HG03159 (cell line): ENCODE data around the gene CCDC183.

ENCODE experiments used
- ATAC-seq: cut with Tn5 transposase; IDR thresholded peaks from one replicate; pipeline ENCODE4 v1.9.1; 2021; ENCODE audit warnings: mild to moderate bottlenecking, moderate library complexity; ENCODE audit not compliant: unreplicated experiment

Gene CCDC183

DNA sequence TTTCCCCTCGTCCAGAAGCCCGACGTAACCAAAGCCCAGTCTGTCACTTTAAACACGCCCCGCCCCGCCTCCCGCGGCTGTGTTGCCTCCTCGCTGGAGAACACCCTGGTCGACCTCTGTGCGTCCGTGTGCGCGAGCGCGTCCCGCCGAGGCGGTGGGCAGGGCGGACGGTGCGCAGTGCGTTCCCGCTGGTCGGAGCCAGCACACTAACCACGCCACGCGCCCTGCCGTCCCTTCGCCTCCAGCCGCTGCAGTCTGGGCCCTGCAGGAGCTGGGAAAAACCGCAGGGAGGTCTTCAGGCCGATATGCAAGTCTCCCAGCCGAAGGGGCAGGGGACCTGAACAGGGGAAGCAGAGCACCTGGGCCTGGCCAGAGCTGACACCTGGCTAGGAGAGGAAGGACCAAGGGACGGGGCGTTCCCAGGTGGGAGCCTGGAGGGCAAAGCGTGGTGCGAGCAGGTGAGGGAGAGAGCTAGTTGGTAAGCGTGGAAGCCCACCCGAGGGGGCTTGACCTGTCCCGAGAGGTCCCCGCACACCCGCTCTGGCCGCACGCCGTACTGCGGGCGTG, 51.8 kb downstream of the CCDC183 start:
- ATAC-seq = no peak

DNA sequence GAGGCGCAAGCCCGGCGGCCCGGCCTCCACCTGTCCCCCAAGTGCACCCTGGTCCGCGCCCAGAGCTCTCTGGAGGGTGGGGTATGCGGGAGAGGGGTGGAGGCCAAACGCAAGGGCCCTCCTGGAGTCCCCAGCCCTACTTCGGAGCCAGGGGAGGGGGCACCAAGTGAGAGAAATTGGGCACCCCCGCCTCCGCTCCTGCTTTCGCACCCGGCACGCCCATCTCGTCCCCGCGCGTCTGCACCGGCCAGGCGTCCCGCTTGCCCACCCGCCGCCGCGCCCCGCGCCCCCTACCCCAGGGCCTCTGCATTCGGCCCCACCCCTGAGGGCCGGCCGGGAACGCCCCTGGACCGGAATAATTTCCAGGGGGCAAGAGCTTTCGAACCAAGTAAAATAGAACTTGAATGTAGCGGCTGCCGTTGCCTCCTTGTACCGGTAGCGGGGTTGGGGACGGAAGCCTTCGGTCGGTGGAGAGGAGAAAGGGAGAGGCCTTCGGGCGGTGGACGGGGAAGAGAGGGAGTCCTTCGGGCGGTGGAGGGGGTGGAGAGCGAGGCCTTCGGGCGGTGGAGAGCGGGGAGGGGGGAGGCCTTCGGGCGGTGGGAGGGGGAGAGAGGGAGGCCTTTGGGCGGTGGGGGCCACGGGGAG, 52.4 kb downstream of the CCDC183 start:
- ATAC-seq = no peak

GRCh38 chr9:136849038-136849959, 53.2 kb downstream of the CCDC183 start, which contains the start of gene PHPT1:
Gene PHPT1 (plus strand): TSS chr9:136849409. CDS start chr9:136849431, 22 bp downstream.
- ATAC-seq = peak; percentile 83

GRCh38 chr9:136849960-136850865, 54.1 kb downstream of the CCDC183 start:
- no peak for ATAC-seq

GRCh38 chr9:136850866-136851775, 55.0 kb downstream of the CCDC183 start:
- no peak for ATAC-seq

DNA sequence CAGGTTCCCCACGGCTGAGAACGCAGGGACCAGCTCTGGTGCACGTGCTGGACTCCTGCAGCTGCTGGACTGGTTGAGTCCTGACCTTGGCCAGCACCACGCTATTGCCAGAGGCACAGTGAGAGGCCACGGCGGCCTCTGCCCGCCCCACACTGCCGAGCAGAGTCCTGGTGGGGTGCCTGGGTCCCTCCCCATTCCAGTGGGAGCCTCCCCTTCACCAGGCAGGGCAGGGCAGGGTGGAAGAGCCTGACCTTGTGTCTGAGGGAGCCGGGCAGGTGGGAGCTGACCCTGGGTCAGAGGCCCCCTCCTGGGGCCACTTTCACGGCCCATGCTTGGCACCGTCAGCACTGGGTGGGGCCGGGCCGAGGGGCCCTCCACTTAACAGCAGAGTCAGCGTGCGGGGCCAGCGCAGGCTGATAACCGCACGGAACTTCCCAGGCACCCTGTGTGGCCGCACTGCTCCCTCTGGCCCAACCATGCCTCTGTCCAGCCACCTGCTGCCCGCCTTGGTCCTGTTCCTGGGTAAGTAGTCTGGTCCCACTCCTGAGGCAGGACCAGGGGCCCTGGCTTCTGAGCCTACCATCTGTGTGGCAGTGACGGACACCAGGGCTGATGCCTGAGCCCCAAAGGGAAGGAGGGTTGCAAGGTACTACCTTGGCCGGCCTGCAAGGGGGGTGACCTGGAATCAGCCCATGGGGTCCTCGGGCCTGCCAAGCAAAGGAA, 56.0 kb downstream of the CCDC183 start, which contains the start of gene MAMDC4:
Gene MAMDC4, plus strand, starts transcription at position 406 of the 723 bp plus-strand sequence. Its CDS starts 71 bp downstream, at position 477.
- no peak for ATAC-seq

GRCh38 chr9:136852664-136853595, 56.8 kb downstream of the CCDC183 start:
- no peak for ATAC-seq

- ATAC-seq = no peak
Measured at GRCh38 chr9:136853596-136854112, 57.5 kb downstream of the CCDC183 start.

DNA sequence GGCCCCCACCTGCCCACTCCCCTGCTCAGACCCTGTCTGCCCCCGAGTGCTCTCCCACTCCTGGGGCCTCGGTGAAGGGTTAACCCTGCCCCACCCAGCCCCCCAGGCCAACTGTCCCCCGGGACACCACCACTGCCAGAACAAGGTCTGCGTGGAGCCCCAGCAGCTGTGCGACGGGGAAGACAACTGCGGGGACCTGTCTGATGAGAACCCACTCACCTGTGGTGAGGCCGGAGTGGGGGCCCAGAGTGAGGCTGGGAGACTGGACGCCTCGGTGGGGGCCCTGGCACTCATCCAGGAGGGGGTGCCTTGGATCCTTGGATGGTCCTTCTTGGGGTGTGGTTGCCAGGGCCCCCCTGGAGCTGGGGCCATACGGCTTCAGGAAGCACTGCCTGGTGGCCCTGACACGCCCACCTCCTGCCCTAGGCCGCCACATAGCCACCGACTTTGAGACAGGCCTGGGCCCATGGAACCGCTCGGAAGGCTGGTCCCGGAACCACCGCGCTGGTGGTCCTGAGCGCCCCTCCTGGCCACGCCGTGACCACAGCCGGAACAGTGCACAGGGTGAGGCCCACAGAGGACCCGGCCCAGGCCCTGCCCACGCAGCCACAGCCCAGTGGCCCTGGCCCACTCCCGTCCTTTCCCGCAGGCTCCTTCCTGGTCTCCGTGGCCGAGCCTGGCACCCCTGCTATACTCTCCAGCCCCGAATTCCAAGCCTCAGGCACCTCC, 58.1 kb downstream of the CCDC183 start:
- no peak for ATAC-seq

GRCh38 chr9:136854842-136855460, 58.8 kb downstream of the CCDC183 start:
- no peak for ATAC-seq

DNA sequence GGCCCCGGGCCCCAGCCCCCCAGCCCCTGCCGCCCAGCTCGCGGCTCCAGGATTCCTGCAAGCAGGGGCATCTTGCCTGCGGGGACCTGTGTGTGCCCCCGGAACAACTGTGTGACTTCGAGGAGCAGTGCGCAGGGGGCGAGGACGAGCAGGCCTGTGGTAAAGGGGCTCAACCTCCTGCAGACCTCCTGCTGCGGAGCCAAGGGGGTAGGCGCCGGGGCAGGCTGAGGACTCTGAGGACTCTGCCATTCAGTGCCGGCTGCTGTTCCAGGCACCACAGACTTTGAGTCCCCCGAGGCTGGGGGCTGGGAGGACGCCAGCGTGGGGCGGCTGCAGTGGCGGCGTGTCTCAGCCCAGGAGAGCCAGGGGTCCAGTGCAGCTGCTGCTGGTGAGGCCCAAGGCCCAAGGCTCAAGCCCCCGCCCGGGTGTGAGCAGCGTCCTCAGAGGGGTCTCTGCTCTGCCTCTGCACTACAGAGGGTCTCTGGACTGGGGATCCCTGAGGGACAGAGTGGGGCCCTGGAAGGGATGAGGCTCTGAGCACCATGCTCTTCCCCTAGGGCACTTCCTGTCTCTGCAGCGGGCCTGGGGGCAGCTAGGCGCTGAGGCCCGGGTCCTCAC, 59.4 kb downstream of the CCDC183 start:
- no peak for ATAC-seq

DNA sequence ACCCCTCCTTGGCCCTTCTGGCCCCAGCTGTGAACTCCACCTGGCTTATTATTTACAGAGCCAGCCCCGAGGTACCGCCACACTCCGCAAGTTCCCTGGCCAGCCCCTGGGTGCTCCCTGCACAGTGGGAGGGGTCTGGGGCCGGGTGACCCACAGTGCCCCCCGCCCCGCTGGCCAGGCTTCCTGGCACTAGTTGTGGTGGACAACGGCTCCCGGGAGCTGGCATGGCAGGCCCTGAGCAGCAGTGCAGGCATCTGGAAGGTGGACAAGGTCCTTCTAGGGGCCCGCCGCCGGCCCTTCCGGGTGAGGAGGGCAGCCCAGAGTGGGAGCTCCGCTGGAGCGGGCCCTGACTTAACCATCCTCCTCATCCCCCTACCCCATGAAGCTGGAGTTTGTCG, 59.9 kb downstream of the CCDC183 start:
- ATAC-seq = no peak

DNA sequence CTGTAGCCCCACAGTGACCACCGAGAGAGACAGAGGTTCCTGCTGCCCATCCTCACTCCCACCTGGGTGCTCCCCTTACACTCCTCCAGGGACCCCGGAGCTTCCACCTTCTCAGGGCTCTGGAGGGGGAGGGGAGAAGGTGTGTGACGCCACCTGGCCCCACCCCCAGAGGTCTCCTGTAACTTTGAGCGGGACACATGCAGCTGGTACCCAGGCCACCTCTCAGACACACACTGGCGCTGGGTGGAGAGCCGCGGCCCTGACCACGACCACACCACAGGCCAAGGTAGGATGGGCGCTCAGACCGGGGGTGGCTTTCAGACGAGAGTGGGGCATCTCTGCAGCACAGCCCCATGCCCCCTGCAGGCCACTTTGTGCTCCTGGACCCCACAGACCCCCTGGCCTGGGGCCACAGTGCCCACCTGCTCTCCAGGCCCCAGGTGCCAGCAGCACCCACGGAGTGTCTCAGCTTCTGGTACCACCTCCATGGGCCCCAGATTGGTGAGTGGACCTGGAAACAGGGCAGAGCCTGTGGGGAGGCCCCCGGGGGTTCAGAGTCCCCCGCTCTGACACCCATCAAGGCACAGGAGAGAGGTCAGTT, 60.5 kb downstream of the CCDC183 start:
- ATAC-seq = no peak

DNA sequence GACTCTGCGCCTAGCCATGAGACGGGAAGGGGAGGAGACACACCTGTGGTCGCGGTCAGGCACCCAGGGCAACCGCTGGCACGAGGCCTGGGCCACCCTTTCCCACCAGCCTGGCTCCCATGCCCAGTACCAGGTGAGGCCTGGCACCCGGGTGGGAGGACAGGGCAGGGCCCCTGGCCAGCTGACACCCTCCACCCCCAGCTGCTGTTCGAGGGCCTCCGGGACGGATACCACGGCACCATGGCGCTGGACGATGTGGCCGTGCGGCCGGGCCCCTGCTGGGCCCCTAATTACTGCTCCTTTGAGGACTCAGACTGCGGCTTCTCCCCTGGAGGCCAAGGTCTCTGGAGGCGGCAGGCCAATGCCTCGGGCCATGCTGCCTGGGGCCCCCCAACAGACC, 61.0 kb downstream of the CCDC183 start:
- ATAC-seq = no peak
